Progenitor cell of endocrine pancreas (in vitro differentiated cells): ENCODE results near the gene PRICKLE3. TPM values are rescaled to one million over a fixed set of nuclear protein-coding genes. Genes with fewer than 3 reads are reported as not detected.

Experiments used
- DNase-seq: peaks from one replicate; pipeline ENCODE4 v3.0.0; 2021; ENCODE audit warnings: low spot score; ENCODE audit not compliant: unreplicated experiment
- H3K27ac Mint-ChIP-seq: 2 replicates; pipeline ENCODE4 v1.8.0; 2021; ENCODE audit warnings: mild to moderate bottlenecking, moderate library complexity, mixed read lengths
- H3K27me3 Mint-ChIP-seq: 2 replicates; pipeline ENCODE4 v1.8.0; 2021; ENCODE audit warnings: mixed read lengths
- H3K36me3 Mint-ChIP-seq: 2 replicates; pipeline ENCODE4 v1.8.0; 2022; ENCODE audit warnings: mixed read lengths; ENCODE audit not compliant: insufficient read depth
- H3K4me1 Mint-ChIP-seq: 2 replicates; pipeline ENCODE4 v1.8.0; 2021; ENCODE audit warnings: low read depth, mixed read lengths
- H3K4me3 Mint-ChIP-seq: 2 replicates; pipeline ENCODE4 v1.8.0; 2021; ENCODE audit warnings: low read depth, mild to moderate bottlenecking, moderate library complexity, mixed read lengths
- H3K9me3 Mint-ChIP-seq: 2 replicates; pipeline ENCODE4 v1.8.0; 2021; ENCODE audit warnings: low read depth, mixed read lengths
- CTCF ChIP-seq: fragments of 200-600 bp; sonication (generic); IDR thresholded peaks from one replicate; pipeline ENCODE4 v1.5.0; 2021; ENCODE audit warnings: antibody characterized with exemption, mild to moderate bottlenecking; ENCODE audit not compliant: unreplicated experiment
- total RNA-seq: library from RNA; stranded (reverse); gene quantifications from 2 replicates; pipeline ENCODE4 v1.2.1, GENCODE V29; 2021

Gene PRICKLE3
- total RNA-seq, 1 donor from 2014 or later: 6.2 TPM

- no peaks in the 10 kb centered on the region for H3K36me3 Mint-ChIP-seq
- no peak overlapping the region for H3K27ac Mint-ChIP-seq
- H3K27me3 Mint-ChIP-seq: peaks cover 20% of the 10 kb centered on the region
- no peak for TF ChIP-seq CTCF
- H3K4me1 Mint-ChIP-seq: no peaks in the 10 kb centered on the region
- DNase-seq: no peak
- no peak overlapping the region for H3K4me3 Mint-ChIP-seq
- H3K9me3 Mint-ChIP-seq: peaks cover 14% of the 10 kb centered on the region
Measured at GRCh38 chrX:49202022-49202421, 15.8 kb upstream of the PRICKLE3 start.

GRCh38 chrX:49199906-49200771 is 14.0 kb upstream of the PRICKLE3 start, which contains the start of gene SYP:
TSS of gene SYP (minus strand) at chrX:49200193. CDS start at chrX:49200186, 7 bp downstream.
- Mint-ChIP-seq H3K27ac (no peak within 1 kb of the TSS), H3K9me3 (peaks cover 20% of the 10 kb centered on the region), H3K4me3 (peak within 1 kb of the TSS; percentile 29), H3K4me1 (peaks cover 2% of the 10 kb centered on the region), H3K27me3 (peaks cover 20% of the 10 kb centered on the region), H3K36me3 (no peaks in the 10 kb centered on the region)
- no peak for TF ChIP-seq CTCF
- peak; percentile 83 for DNase-seq

- Mint-ChIP-seq H3K27ac (no peak overlapping the region), H3K4me3 (no peak overlapping the region), H3K9me3 (peaks cover 20% of the 10 kb centered on the region), H3K36me3 (no peaks in the 10 kb centered on the region), H3K27me3 (peaks cover 20% of the 10 kb centered on the region), H3K4me1 (peaks cover 2% of the 10 kb centered on the region)
- DNase-seq: no peak
- no peak for TF ChIP-seq CTCF
Measured at GRCh38 chrX:49199315-49199595, 13.1 kb upstream of the PRICKLE3 start.

GRCh38 chrX:49198540-49199314 is 12.6 kb upstream of the PRICKLE3 start:
- H3K4me3 Mint-ChIP-seq: peak overlapping the region; percentile 29

More at GRCh38 chrX:49198540-49199314, 12.6 kb upstream of the PRICKLE3 start:
- peaks cover 19% of the 10 kb centered on the region for H3K27me3 Mint-ChIP-seq
- peaks cover 20% of the 10 kb centered on the region for H3K9me3 Mint-ChIP-seq
- peaks cover 2% of the 10 kb centered on the region for H3K4me1 Mint-ChIP-seq
- no peak overlapping the region for H3K27ac Mint-ChIP-seq
- no peak for TF ChIP-seq CTCF
- DNase-seq: no peak
- H3K36me3 Mint-ChIP-seq: no peaks in the 10 kb centered on the region
